GM12892 (cell line): ENCODE measurements around the gene CGB5.
"Not testable (repeated sequence)": the region's sequence is repeated elsewhere in the genome, so short reads cannot be mapped to it uniquely, and the experiment has no call there.

Experiments
- POLR2A ChIP-seq: IDR thresholded peaks from 2 replicates; pipeline ENCODE4 v1.6.1; 2011; ENCODE audit warnings: low read depth, low read length, control low read depth
- POLR2AphosphoS5 ChIP-seq: IDR thresholded peaks from 2 replicates; pipeline ENCODE4 v1.6.1; 2011; ENCODE audit warnings: low read depth, low read length, control low read depth

DNA sequence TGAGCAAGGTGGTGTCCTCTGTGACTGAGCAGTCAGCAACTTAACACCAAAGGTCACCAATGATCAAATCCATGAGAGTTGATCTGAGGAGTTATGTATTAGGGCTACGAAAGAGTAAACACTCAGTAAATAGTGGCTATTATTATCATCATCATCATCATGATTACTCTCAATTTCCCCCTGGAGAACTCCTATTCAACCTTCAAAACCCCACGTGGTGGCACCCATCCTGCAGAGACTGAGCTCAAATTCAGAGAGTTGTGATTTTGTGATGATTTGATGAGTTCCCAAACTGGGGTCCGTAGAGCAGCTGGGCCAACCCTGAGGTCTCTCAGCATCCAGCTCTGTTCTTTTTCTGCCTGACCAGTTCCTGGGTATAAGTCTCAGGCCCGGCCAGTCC, 6.2 kb downstream of the CGB5 start:
- not testable (repeated sequence) for TF ChIP-seq POLR2AphosphoS5, POLR2A
